Measurements from ENCODE around the gene LGR4.

LGR4 gene

GRCh38 chr11:27431808-27432207 lies 40.8 kb downstream of the LGR4 start:
- no peak overlapping the region for H3K4me3 ChIP-seq (ENCODE audit: low read length)
- no peaks in the 10 kb centered on the region for H3K36me3 ChIP-seq (ENCODE audit: control insufficient read depth, low read length)
- H3F3A ChIP-seq (ENCODE audit: control insufficient read depth, insufficient read depth), result no peaks in the 10 kb centered on the region
- no peaks in the 10 kb centered on the region for H3K9me2 ChIP-seq (replicated peaks; ENCODE audit: control insufficient read depth, low read length)
- no peaks in the 10 kb centered on the region for H3K4me1 ChIP-seq (ENCODE audit: control insufficient read depth, low read length)
- no peaks in the 10 kb centered on the region for H3K27me3 ChIP-seq (ENCODE audit: control insufficient read depth, low read length)
- TF ChIP-seq EZH2phosphoT487 (IDR thresholded peaks at IDR 0.05; ENCODE audit: borderline replicate concordance, low read length) (no peak), CTCF (IDR thresholded peaks at IDR 0.05; ENCODE audit: low read depth, low read length, poor library complexity, severe bottlenecking) (no peak)
- no peaks in the 10 kb centered on the region for H4K20me1 ChIP-seq (ENCODE audit: control insufficient read depth, insufficient read depth, low read depth, low read length)
- H3K4me2 ChIP-seq (ENCODE audit: low read length), result no peak overlapping the region
- no peak overlapping the region for H3K27ac ChIP-seq (ENCODE audit: low read depth, low read length)
- no peaks in the 10 kb centered on the region for H3K79me2 ChIP-seq (ENCODE audit: control insufficient read depth, low read length)
- H3K9me3 ChIP-seq (ENCODE audit: control insufficient read depth, insufficient read depth, low read length), result no peaks in the 10 kb centered on the region

- Histone ChIP-seq H3K27me3 (ENCODE audit: control insufficient read depth, low read length) (no peaks in the 10 kb centered on the region), H3K4me3 (ENCODE audit: low read length) (no peak overlapping the region), H4K20me1 (ENCODE audit: control insufficient read depth, insufficient read depth, low read depth, low read length) (no peaks in the 10 kb centered on the region)
Measured at GRCh38 chr11:27429761-27430393, 42.7 kb downstream of the LGR4 start.

GRCh38 chr11:27427183-27427980 lies 45.2 kb downstream of the LGR4 start:
- Histone ChIP-seq H3K9me2 (replicated peaks; ENCODE audit: control insufficient read depth, low read length) (no peaks in the 10 kb centered on the region), H3K36me3 (ENCODE audit: control insufficient read depth, low read length) (no peaks in the 10 kb centered on the region), H3K4me1 (ENCODE audit: control insufficient read depth, low read length) (no peaks in the 10 kb centered on the region), H3K4me3 (ENCODE audit: low read length) (no peak overlapping the region), H3K27me3 (ENCODE audit: control insufficient read depth, low read length) (no peaks in the 10 kb centered on the region), H4K20me1 (ENCODE audit: control insufficient read depth, insufficient read depth, low read depth, low read length) (no peaks in the 10 kb centered on the region), H3K79me2 (ENCODE audit: control insufficient read depth, low read length) (no peaks in the 10 kb centered on the region), H3K9me3 (ENCODE audit: control insufficient read depth, insufficient read depth, low read length) (no peaks in the 10 kb centered on the region), H3K27ac (ENCODE audit: low read depth, low read length) (no peak overlapping the region), H3F3A (ENCODE audit: control insufficient read depth, insufficient read depth) (no peaks in the 10 kb centered on the region), H3K4me2 (ENCODE audit: low read length) (no peak overlapping the region)
- TF ChIP-seq EZH2phosphoT487 (IDR thresholded peaks at IDR 0.05; ENCODE audit: borderline replicate concordance, low read length) (no peak), CTCF (IDR thresholded peaks at IDR 0.05; ENCODE audit: low read depth, low read length, poor library complexity, severe bottlenecking) (no peak)

More at GRCh38 chr11:27429761-27430393, 42.7 kb downstream of the LGR4 start:
- Histone ChIP-seq H3K27ac (ENCODE audit: low read depth, low read length) (no peak overlapping the region), H3K36me3 (ENCODE audit: control insufficient read depth, low read length) (no peaks in the 10 kb centered on the region), H3F3A (ENCODE audit: control insufficient read depth, insufficient read depth) (no peaks in the 10 kb centered on the region), H3K79me2 (ENCODE audit: control insufficient read depth, low read length) (no peaks in the 10 kb centered on the region), H3K4me2 (ENCODE audit: low read length) (no peak overlapping the region), H3K9me2 (replicated peaks; ENCODE audit: control insufficient read depth, low read length) (no peaks in the 10 kb centered on the region), H3K4me1 (ENCODE audit: control insufficient read depth, low read length) (no peaks in the 10 kb centered on the region), H3K9me3 (ENCODE audit: control insufficient read depth, insufficient read depth, low read length) (no peaks in the 10 kb centered on the region)
- TF ChIP-seq EZH2phosphoT487 (IDR thresholded peaks at IDR 0.05; ENCODE audit: borderline replicate concordance, low read length) (no peak), CTCF (IDR thresholded peaks at IDR 0.05; ENCODE audit: low read depth, low read length, poor library complexity, severe bottlenecking) (no peak)

Data from DOHH2 (cell line).